HG03460 (cell line): ENCODE results near the gene SORCS2.

Experiments used
- ATAC-seq: cut with Tn5 transposase; IDR thresholded peaks from one replicate; pipeline ENCODE4 v1.9.1; 2021; ENCODE audit not compliant: unreplicated experiment

Gene SORCS2

GRCh38 chr4:7185487-7186030, 6.8 kb upstream of the SORCS2 start:
- no peak for ATAC-seq

DNA sequence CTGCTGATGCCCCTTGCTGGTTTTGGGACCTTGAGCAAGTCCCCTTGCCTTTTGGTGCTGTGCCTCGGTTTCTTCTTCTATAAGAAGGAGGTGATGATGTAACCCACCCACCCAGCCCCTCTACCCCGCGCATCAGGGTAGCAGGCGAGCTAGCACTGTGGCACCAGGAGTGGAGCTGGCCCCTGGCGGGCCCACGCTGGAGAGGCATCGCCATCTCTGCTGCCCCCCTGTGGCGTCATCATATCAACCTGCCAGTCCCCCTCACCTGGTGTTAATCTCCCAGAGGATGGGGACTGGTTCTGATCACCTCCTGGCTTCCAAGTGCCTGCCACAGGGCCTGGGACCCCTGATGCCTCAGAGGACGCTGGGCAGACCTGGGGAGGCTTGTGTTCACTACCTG, 6.3 kb upstream of the SORCS2 start:
- ATAC-seq: no peak

- ATAC-seq: no peak
Observed at GRCh38 chr4:7186516-7187167, 5.7 kb upstream of the SORCS2 start.

- no peak for ATAC-seq
Observed at GRCh38 chr4:7187168-7187535, 5.2 kb upstream of the SORCS2 start.

- no peak for ATAC-seq
Observed at GRCh38 chr4:7187691-7188090, 4.6 kb upstream of the SORCS2 start.

DNA sequence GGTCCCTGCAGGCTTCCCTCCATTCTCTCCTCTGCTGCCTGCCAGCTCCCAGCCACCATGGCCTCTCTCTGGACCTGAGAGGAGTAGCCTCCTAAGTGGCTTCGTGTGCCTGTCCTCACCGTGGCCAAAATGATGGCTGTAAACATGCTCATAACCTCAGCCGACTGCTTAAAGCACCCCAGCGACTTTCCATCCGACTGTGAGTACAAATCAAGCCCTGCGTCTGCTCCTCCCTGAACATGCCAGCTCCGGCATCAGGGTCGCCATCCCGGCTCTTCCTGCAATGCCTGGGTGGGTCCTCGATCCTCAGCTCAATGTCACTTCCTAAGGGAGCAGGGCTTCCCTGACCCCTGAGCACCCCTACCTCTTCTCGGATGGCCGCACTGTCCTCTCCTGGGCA, 3.3 kb upstream of the SORCS2 start:
- ATAC-seq: no peak

DNA sequence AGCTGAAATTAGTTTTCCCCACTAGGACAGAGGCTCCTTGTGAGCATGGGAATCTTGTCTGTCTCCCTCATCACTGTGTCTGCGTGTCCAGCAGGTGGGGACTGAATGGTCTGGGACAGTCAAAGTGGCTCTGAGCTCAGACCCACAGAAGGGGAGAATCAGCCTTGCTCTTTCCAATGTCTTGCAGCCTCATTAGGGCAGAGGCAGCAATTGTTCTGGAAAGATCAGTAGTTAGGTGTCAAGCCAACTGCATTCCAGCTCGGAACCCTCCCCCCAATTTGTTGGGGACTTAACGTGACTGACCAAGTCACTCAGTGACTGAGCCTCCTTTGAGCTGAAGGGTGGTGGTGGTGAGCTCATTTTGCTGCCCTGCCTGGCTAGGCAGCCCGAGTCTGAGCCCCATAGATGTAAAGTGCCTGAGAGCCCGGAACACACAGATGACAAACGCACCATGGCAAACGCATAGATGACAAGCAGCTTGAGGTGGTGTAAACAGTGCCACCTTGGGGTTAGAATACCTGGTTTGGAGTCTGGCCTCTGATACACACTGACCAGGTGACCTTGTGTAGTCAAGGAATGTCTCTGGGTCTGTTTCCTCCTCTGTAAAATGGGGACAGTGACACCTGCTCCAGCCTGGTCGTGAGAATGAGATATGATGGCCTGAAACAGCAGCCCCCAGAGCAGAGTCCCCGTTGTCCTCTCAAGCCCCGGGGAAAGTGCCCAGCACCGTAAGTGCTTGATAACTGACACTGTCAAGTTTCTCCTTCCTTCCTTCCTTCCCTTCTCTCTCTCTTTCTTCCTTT, 2.7 kb upstream of the SORCS2 start:
- no peak for ATAC-seq

DNA sequence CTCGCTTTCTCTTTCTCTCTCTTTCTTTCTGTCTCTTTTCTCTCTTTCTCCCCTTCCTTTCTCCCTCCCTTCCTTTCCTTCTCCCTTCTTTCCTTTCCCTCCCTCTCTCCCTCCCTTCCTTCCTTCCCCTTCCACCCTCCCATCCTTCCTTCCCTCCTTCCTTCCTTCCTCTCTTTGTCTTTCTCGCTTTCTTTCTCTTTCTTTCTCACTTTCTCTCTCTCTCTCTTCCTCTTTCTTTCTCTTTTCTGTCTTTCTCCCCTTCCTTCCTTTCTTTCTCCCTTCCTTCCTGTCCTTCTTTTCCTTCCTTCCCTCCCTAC, 2.1 kb upstream of the SORCS2 start:
- ATAC-seq: no peak

GRCh38 chr4:7190691-7191545, 1.4 kb upstream of the SORCS2 start:
- ATAC-seq: no peak

GRCh38 chr4:7191546-7192251, 639 bp upstream of the SORCS2 start:
- no peak for ATAC-seq

GRCh38 chr4:7193030-7193958, 956 bp downstream of the SORCS2 start:
- ATAC-seq: no peak

DNA sequence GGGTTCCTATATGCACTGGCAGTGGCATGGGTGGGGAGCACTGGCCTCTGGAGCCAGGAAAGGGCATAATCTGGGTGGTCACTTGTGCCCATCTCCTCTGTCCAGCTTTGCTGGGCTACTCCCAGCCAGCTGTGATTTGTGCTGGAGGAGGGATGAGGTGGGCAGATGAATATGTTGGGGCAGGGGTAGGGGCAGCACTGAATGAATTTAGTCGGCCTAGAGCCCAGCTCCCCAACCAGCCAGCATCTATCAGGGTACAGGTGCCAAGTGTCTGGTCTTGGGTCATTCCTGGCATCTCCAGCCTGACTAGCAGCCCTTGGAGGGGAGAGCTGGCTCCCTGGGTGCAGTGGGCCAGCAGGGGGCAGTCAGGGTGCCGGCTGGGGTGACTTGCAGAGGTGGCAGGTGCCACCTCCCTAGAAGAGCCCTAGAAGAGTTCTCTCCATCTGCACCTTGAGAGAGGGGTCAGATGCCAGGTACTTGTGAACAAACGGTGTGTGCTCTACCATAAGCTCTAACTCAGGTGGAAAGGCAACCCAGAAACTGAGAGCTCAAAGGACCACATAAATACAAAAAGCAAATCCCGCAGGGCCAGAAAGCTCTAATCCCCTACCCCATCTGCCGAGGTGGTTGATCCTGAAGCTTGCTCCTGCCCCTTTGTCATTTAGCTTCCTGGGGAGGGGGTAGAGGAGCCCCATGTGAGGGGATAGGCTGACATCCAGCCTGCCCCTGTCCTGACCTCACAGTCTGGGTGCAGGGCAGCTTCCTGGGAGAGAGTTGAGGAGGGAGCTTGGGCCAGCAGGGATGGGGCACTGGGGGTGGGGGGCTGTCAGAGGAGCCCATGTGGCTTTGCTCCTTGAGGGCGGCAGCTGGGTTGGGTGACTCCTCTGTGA, 2.2 kb downstream of the SORCS2 start:
- ATAC-seq: no peak

- no peak for ATAC-seq
Observed at GRCh38 chr4:7195141-7195515, 2.8 kb downstream of the SORCS2 start.

GRCh38 chr4:7195546-7196287, 3.4 kb downstream of the SORCS2 start:
- no peak for ATAC-seq

DNA sequence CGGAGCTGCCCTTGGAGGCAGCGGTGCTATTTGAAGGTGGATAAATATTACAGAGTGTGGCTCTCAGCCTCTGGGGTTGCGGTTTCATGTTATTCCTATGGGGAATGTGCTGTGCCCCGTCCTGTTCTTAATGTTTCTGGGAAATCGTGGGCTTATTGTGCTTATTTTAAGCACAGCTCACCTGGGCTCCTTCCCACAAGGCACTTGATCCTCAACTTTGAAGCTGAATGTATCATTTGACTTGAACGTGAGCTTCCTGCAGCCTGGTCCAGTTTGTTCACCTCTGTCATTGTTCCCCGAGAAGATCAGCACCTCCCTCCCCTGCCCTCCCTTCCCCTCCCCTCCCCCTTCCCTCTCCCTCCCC, 3.9 kb downstream of the SORCS2 start:
- ATAC-seq: no peak

- ATAC-seq: no peak
Observed at GRCh38 chr4:7196736-7197135, 4.4 kb downstream of the SORCS2 start.

DNA sequence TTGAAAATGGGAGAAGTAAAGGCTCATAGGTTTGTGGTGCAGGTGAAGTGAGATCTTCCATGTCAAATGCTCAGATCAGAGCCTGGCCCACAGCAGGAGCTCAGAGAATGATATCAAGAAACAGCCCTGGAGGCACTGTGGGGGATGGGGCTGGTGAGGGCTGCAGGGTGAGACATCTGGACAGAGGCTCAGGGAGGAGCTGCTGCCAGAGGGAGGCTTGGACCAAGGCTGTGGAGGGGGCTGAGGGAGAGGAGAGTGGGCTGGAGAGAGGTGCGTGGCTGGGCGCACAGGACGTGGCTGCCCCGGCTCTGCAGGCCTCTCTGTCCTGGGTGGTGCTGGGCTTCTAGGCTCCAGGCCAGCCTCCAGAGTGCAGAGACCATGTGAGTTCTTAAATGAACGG, 5.6 kb downstream of the SORCS2 start:
- no peak for ATAC-seq

GRCh38 chr4:7198440-7199128, 6.2 kb downstream of the SORCS2 start:
- ATAC-seq: no peak
